ENCODE measurements around the gene MAST4. TPM values are rescaled to one million over a fixed set of nuclear protein-coding genes. Genes with fewer than 3 reads are reported as not detected.

MAST4 gene
- total and polyA plus RNA-seq, 2 of the 13 experiments (the other 11 are each of a cell fraction or from before 2014, with no cell fraction given): 3.4 to 3.7 TPM

DNA sequence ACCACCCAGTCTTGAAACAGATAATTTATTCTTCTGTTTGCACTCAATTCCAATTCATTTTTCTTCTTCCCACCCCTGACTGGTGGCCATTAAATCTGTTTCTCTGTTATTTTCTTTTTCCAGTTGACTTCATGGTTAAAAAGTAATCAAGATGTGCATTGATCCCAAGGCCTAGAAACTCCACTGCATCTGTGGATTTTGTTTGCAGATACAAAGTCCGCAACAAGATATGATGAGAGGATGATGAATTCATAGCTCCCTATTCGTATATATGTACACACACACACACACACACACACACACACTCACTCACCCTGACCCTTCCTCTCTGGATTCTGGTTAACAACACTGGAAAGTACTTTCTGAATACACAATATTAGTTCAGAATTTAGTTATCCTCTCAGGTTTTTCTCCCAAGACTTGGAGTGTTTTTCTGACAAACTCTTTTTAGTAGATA, 548.0 kb downstream of the MAST4 start (continued):
- TF ChIP-seq MAFK (conservative IDR thresholded peaks at IDR 0.05 in 1 of 2, IDR thresholded peaks at IDR 0.05 in 1 of 2; ENCODE audit: low read length in 2 of 2): no peak
- TF ChIP-seq SP140L (CRISPR knock-in tag; IDR thresholded peaks at IDR 0.05; ENCODE audit: borderline replicate concordance): no peak
- no peak for TF ChIP-seq SMAD1 (CRISPR knock-in tag; IDR thresholded peaks at IDR 0.05; ENCODE audit: borderline replicate concordance, low read depth)
- peak; percentile 81; the same call in 1 of the 2 replicates for TF ChIP-seq ZBTB3 (CRISPR knock-in tag; IDR thresholded peaks at IDR 0.05; ENCODE audit: borderline replicate concordance, low read depth)
- no peak for TF ChIP-seq ZNF501 (CRISPR knock-in tag; IDR thresholded peaks at IDR 0.05)
- no peak for TF ChIP-seq MAZ (IDR thresholded peaks at IDR 0.05; ENCODE audit: borderline replicate concordance, low read depth, low read length)
- TF ChIP-seq MAZ (CRISPR knock-in tag; IDR thresholded peaks at IDR 0.05; ENCODE audit: low read depth): no peak
- TF ChIP-seq, protein P1, sequence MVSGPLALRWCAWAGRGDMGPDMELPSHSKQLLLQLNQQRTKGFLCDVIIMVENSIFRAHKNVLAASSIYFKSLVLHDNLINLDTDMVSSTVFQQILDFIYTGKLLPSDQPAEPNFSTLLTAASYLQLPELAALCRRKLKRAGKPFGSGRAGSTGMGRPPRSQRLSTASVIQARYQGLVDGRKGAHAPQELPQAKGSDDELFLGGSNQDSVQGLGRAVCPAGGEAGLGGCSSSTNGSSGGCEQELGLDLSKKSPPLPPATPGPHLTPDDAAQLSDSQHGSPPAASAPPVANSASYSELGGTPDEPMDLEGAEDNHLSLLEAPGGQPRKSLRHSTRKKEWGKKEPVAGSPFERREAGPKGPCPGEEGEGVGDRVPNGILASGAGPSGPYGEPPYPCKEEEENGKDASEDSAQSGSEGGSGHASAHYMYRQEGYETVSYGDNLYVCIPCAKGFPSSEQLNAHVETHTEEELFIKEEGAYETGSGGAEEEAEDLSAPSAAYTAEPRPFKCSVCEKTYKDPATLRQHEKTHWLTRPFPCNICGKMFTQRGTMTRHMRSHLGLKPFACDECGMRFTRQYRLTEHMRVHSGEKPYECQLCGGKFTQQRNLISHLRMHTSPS (CRISPR knock-in tag; IDR thresholded peaks at IDR 0.05; ENCODE audit: low read depth): no peak
- 0 out of 2 replicates have a peak, but pooled peaks have one; percentile 12 for TF ChIP-seq SMARCE1 (IDR thresholded peaks at IDR 0.05; ENCODE audit: borderline replicate concordance)
- TF ChIP-seq, protein P2, sequence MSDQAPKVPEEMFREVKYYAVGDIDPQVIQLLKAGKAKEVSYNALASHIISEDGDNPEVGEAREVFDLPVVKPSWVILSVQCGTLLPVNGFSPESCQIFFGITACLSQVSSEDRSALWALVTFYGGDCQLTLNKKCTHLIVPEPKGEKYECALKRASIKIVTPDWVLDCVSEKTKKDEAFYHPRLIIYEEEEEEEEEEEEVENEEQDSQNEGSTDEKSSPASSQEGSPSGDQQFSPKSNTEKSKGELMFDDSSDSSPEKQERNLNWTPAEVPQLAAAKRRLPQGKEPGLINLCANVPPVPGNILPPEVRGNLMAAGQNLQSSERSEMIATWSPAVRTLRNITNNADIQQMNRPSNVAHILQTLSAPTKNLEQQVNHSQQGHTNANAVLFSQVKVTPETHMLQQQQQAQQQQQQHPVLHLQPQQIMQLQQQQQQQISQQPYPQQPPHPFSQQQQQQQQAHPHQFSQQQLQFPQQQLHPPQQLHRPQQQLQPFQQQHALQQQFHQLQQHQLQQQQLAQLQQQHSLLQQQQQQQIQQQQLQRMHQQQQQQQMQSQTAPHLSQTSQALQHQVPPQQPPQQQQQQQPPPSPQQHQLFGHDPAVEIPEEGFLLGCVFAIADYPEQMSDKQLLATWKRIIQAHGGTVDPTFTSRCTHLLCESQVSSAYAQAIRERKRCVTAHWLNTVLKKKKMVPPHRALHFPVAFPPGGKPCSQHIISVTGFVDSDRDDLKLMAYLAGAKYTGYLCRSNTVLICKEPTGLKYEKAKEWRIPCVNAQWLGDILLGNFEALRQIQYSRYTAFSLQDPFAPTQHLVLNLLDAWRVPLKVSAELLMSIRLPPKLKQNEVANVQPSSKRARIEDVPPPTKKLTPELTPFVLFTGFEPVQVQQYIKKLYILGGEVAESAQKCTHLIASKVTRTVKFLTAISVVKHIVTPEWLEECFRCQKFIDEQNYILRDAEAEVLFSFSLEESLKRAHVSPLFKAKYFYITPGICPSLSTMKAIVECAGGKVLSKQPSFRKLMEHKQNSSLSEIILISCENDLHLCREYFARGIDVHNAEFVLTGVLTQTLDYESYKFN (CRISPR knock-in tag; conservative IDR thresholded peaks at IDR 0.05): peak; percentile 99
- peak; percentile 41; the same call in 1 of the 2 replicates for TF ChIP-seq DMAP1 (CRISPR knock-in tag; IDR thresholded peaks at IDR 0.05)
- TF ChIP-seq, protein P3, sequence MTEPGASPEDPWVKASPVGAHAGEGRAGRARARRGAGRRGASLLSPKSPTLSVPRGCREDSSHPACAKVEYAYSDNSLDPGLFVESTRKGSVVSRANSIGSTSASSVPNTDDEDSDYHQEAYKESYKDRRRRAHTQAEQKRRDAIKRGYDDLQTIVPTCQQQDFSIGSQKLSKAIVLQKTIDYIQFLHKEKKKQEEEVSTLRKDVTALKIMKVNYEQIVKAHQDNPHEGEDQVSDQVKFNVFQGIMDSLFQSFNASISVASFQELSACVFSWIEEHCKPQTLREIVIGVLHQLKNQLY (CRISPR knock-in tag; IDR thresholded peaks at IDR 0.05): peak; percentile 28; the same call in 1 of the 2 replicates
- TF ChIP-seq NCOR1 (IDR thresholded peaks at IDR 0.05; ENCODE audit: borderline replicate concordance, low read length): peak; percentile 86; the same call in 1 of the 2 replicates
- peak; percentile 41; the same call in 1 of the 2 replicates for TF ChIP-seq ZMYM4 (CRISPR knock-in tag; IDR thresholded peaks at IDR 0.05)
- no peak for TF ChIP-seq ZNF615 (CRISPR knock-in tag; IDR thresholded peaks at IDR 0.05; ENCODE audit: borderline replicate concordance)
- TF ChIP-seq, protein P4, sequence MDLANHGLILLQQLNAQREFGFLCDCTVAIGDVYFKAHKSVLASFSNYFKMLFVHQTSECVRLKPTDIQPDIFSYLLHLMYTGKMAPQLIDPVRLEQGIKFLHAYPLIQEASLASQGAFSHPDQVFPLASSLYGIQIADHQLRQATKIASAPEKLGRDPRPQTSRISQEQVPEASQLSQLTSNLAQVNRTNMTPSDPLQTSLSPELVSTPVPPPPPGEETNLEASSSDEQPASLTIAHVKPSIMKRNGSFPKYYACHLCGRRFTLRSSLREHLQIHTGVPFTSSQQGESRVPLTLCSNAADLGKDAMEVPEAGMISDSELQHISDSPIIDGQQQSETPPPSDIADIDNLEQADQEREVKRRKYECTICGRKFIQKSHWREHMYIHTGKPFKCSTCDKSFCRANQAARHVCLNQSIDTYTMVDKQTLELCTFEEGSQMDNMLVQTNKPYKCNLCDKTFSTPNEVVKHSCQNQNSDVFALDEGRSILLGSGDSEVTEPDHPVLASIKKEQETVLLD (CRISPR knock-in tag; IDR thresholded peaks at IDR 0.05; ENCODE audit: low read depth): no peak
- no peak for TF ChIP-seq PHF8 (CRISPR knock-in tag; IDR thresholded peaks at IDR 0.05)
- TF ChIP-seq SIN3B (IDR thresholded peaks at IDR 0.05; ENCODE audit: low read length): no peak
- 0 out of 3 replicates have a peak, but pooled peaks have one; percentile 24 for TF ChIP-seq MXI1 (IDR thresholded peaks at IDR 0.05; ENCODE audit: borderline replicate concordance, low read depth, low read length)
- no peak for TF ChIP-seq TCF12 (IDR thresholded peaks at IDR 0.05)
- TF ChIP-seq TCF12 (CRISPR knock-in tag; IDR thresholded peaks at IDR 0.05): no peak
- no peak for TF ChIP-seq SRF (IDR thresholded peaks at IDR 0.05; ENCODE audit: low read depth, low read length)
- TF ChIP-seq ZNF432 (CRISPR knock-in tag; IDR thresholded peaks at IDR 0.05; ENCODE audit: borderline replicate concordance): no peak
- TF ChIP-seq ZSCAN30 (CRISPR knock-in tag; IDR thresholded peaks at IDR 0.05): no peak
- no peak for TF ChIP-seq ZNF260 (CRISPR knock-in tag; IDR thresholded peaks at IDR 0.05; ENCODE audit: borderline replicate concordance, low read depth)

Measured in HepG2 (cell line).